HG03108 (cell line): ENCODE measurements around the gene NAV2.

ENCODE experiments used
- ATAC-seq: cut with Tn5 transposase; IDR thresholded peaks from one replicate; pipeline ENCODE4 v1.9.1; 2021; ENCODE audit warnings: moderate library complexity; ENCODE audit not compliant: unreplicated experiment

NAV2 gene

GRCh38 chr11:20031155-20032001 is 318.7 kb downstream of the NAV2 start:
- ATAC-seq, result no peak

DNA sequence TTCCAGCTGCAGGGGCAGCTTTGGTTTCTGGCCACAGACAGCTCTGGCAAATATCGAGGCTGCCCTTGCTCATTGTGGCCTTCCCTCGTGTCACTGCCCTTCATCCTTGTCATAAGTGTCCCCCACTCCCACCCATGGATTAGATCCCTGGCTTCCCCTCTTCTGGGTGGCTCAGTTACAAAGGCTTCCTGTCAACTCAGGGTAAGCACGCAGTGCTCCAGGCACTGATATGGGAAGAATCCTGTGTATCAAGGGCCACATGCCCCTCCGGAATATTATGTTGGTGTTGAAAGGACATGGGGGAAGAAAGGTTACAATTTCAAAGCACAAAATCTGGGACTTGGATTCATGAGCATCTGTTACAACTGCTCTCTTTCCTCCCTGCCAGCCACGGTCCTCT is 319.5 kb downstream of the NAV2 start:
- ATAC-seq, result no peak

- ATAC-seq, result no peak
These were observed 320.1 kb downstream of the NAV2 start for GRCh38 chr11:20032577-20033260.

DNA sequence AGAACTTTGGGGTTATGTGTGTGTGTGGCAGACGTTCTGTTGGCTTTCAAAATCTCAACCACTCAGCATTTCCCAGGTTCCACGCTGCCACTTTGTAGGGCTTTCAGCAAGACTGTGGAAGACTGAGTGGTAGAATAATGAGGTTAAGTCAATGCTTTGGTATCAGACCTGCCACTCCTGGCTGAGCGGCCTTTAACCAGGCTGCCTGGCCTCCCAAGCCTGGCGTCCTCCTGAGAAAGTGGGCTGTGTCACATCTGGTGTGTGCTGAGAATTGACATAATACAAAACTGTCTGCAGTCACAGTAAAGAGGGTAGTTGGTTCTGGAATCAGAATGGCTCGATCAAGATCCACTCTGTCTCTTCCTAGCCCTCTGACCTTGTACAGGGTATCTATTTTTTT is 321.2 kb downstream of the NAV2 start:
- no peak for ATAC-seq

DNA sequence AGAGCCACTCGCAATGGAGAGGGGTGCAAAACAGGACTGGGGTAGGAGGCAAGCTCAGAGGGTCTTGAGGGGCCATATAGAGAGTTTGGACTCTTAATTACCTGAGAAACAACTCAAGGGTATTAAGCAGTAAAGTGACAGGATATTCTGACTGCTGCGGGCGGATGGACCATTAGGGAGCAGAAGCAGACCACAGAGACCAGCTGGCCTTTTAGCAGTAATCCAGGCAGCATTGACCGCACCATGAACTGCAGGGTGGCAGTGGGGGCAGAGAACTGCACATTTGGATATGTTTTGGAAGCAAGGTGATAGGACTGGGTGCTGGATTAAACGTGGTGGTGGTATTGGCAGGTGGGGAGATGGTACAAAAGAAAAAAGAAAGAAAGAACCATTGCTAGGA is 322.3 kb downstream of the NAV2 start:
- no peak for ATAC-seq

- ATAC-seq, result no peak
These were observed 322.7 kb downstream of the NAV2 start for GRCh38 chr11:20035375-20035700.

GRCh38 chr11:20035701-20036601 is 323.3 kb downstream of the NAV2 start:
- ATAC-seq, result no peak

DNA sequence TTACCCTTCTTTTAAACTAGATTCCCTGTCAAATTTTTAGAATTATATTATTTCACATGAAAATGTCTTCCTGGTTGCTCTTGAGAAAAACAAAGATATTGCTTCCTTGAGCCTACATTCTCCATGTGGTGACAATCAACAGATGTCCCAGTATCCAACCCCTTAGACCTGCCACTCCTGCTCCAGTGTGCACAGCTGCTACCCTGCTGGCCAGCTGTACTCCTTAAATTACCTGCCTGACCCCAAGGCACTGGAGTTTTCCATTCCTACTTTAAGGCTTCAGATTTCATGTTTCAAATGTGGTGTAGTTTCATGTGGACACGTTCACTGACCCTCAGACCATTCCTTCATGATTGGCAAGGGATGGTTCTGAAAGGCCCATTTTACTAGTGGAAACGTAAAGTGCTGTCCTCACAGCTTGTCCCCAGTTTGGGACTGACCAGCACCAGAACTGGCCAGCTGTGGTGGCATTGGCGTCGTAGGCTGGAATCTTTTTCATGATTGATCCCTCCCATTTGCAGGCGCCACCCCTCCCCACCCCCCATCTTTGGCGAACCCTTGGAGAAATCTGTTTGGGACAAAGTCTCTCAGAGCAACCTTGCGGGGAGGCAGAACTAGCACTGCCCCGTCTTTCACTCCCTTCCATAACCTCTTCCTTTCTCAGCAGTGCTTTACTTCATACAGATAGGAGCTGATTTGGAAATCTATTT is 324.1 kb downstream of the NAV2 start:
- ATAC-seq, result no peak

- no peak for ATAC-seq
These were observed 324.9 kb downstream of the NAV2 start for GRCh38 chr11:20037396-20038153.

GRCh38 chr11:20038412-20038811 is 325.8 kb downstream of the NAV2 start:
- ATAC-seq, result no peak

- no peak for ATAC-seq
These were observed 326.3 kb downstream of the NAV2 start for GRCh38 chr11:20038972-20039371.

GRCh38 chr11:20041499-20041898 is 328.9 kb downstream of the NAV2 start:
- ATAC-seq, result no peak

GRCh38 chr11:20042045-20042639 is 329.5 kb downstream of the NAV2 start:
- no peak for ATAC-seq

- no peak for ATAC-seq
These were observed 330.2 kb downstream of the NAV2 start for GRCh38 chr11:20042811-20043341.

DNA sequence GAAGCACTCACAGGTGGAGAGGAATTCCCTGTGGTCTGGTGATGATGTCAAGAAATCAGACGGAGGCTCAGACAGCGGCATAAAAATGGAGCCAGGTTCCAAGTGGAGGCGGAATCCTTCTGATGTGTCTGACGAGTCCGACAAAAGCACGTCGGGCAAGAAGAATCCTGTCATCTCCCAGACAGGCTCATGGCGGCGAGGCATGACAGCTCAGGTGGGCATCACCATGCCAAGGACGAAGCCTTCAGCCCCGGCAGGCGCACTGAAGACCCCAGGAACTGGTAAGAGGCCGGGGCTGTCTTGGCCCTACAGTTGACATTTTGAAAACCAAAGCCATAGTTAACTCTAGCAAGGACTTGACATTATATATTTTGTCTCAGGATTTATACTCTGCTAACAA is 331.4 kb downstream of the NAV2 start:
- ATAC-seq, result no peak

GRCh38 chr11:20045098-20045688 is 332.6 kb downstream of the NAV2 start:
- no peak for ATAC-seq

DNA sequence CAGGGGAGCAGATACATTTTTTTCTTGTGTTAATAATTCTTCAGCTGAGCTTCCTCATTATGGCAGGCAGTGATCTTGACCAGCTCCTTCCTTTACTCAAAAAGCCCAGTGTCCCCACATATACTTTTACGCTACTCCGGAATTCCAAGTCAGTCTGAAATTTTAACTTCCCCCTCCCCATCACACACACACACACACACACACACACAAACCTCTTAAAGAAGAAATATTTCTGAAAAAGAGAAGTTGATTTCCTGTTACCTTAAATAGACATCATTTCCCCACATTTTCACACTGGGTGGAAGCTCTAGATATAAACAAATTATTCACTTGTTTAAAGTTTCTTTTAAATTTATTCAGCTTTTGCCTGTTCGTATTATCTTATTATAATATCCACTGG is 333.8 kb downstream of the NAV2 start:
- no peak for ATAC-seq

- no peak for ATAC-seq
These were observed 334.6 kb downstream of the NAV2 start for GRCh38 chr11:20047006-20047768.
